ENCODE measurements around the gene SND1.

DNA sequence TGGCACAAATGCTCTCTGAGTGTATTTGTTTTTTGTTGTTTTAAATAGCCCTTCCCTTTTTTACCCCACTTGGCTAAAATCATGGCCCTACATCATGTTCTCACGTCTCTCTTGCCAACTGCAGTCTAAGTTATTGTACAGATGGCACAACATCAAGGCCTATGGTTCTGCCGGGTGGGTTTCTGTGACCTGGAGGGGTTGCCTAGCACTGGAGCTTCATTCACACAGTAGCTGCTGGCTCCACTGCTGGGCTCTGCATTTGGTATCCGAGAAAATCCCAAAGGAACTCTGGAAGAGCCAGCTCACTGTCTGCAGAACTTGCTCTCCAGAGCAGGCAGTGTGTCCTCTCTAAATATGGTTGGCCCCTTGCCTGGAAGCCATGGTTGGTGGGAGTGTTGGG lies 258.7 kb downstream of the SND1 start:
- TF ChIP-seq, protein P1, sequence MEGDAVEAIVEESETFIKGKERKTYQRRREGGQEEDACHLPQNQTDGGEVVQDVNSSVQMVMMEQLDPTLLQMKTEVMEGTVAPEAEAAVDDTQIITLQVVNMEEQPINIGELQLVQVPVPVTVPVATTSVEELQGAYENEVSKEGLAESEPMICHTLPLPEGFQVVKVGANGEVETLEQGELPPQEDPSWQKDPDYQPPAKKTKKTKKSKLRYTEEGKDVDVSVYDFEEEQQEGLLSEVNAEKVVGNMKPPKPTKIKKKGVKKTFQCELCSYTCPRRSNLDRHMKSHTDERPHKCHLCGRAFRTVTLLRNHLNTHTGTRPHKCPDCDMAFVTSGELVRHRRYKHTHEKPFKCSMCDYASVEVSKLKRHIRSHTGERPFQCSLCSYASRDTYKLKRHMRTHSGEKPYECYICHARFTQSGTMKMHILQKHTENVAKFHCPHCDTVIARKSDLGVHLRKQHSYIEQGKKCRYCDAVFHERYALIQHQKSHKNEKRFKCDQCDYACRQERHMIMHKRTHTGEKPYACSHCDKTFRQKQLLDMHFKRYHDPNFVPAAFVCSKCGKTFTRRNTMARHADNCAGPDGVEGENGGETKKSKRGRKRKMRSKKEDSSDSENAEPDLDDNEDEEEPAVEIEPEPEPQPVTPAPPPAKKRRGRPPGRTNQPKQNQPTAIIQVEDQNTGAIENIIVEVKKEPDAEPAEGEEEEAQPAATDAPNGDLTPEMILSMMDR (IDR thresholded peaks at IDR 0.05) = no peak
- TF ChIP-seq POLR2A (IDR thresholded peaks at IDR 0.05) (no peak), POLR2AphosphoS5 (IDR thresholded peaks at IDR 0.05) (no peak)

Measured in breast epithelium (tissue), 3 donors.